ENCODE measurements around the gene TRPC1. TPM values are rescaled to one million over a fixed set of nuclear protein-coding genes. Genes with fewer than 3 reads are reported as not detected.

TRPC1 gene
- polyA plus RNA-seq, 1 donor from 2014 or later = 37.2 TPM

Small RNAs within 50 kb of the gene (small RNA-seq; reads per million reads assigned to genes)
- 0 reads per million in 3 experiments for gene RNU7-47P

Other genes starting within 250 kb of the TRPC1 start
- gene ATR, start 145.3 kb upstream of the TRPC1 start, polyA plus RNA-seq = 26.1 and 27.6 TPM in 2 replicates
- gene PLS1, start 127.6 kb upstream of the TRPC1 start, polyA plus RNA-seq = 0.31 and 0.74 TPM in 2 replicates
- 17.4 and 29.2 TPM in 2 replicates for gene PCOLCE2, start 165.0 kb downstream of the TRPC1 start, polyA plus RNA-seq
- gene PAQR9, start 239.6 kb downstream of the TRPC1 start, polyA plus RNA-seq = 0.24 and 0.28 TPM in 2 replicates

Measured in neural cell (in vitro differentiated cells).